ENCODE data around the gene PARVB.

PARVB gene

GRCh38 chr22:44031158-44031952, 7.3 kb downstream of the PARVB start:
- no peak for DNase-seq
- TF ChIP-seq, protein P1, sequence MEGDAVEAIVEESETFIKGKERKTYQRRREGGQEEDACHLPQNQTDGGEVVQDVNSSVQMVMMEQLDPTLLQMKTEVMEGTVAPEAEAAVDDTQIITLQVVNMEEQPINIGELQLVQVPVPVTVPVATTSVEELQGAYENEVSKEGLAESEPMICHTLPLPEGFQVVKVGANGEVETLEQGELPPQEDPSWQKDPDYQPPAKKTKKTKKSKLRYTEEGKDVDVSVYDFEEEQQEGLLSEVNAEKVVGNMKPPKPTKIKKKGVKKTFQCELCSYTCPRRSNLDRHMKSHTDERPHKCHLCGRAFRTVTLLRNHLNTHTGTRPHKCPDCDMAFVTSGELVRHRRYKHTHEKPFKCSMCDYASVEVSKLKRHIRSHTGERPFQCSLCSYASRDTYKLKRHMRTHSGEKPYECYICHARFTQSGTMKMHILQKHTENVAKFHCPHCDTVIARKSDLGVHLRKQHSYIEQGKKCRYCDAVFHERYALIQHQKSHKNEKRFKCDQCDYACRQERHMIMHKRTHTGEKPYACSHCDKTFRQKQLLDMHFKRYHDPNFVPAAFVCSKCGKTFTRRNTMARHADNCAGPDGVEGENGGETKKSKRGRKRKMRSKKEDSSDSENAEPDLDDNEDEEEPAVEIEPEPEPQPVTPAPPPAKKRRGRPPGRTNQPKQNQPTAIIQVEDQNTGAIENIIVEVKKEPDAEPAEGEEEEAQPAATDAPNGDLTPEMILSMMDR (IDR thresholded peaks at IDR 0.05; ENCODE audit: low read depth, low read length), result no peak
- Histone ChIP-seq H3K4me3 (ENCODE audit: low read depth, low read length) (no peak overlapping the region), H3K27me3 (no peaks in the 10 kb centered on the region), H3K4me1 (no peaks in the 10 kb centered on the region), H3K9me3 (no peaks in the 10 kb centered on the region), H3K36me3 (no peaks in the 10 kb centered on the region)

DNA sequence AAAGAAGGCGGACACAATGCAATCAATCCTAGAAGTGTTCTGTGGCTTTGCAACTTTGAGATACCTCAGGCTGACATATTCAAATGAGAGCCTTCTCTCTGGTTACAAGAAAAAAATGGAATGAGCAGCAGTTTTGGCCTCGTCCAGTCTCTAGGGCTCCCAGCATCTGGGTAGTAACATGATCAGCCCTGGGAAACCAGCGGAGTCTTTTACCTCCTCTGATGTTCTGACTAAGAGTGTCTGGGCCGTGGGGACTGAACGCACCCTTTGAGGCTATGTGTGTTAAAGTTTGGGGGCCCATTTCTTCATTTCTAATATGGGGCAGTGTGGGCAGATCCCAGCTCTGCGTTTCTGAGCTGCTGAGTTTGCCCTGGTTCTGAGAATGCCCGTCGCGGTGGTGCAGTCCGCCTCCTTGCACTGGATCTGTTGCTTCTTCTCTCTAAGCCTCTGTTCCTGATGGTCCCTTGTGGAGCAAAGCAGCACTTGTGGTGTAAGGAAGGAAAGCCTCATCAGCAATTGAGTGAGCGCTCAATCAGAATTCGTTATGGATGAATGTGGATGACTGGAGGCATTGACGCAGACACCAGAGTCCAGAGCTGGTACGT, 8.1 kb downstream of the PARVB start:
- TF ChIP-seq, protein P1 (IDR thresholded peaks at IDR 0.05; ENCODE audit: low read depth, low read length), result no peak
- Histone ChIP-seq H3K36me3 (no peaks in the 10 kb centered on the region), H3K4me1 (no peaks in the 10 kb centered on the region), H3K27me3 (no peaks in the 10 kb centered on the region), H3K4me3 (ENCODE audit: low read depth, low read length) (no peak overlapping the region), H3K9me3 (no peaks in the 10 kb centered on the region)
- DNase-seq, result no peak

- Histone ChIP-seq H3K36me3 (no peaks in the 10 kb centered on the region), H3K4me1 (no peaks in the 10 kb centered on the region), H3K4me3 (ENCODE audit: low read depth, low read length) (no peak overlapping the region), H3K9me3 (no peaks in the 10 kb centered on the region), H3K27me3 (no peaks in the 10 kb centered on the region)
- DNase-seq, result no peak
- TF ChIP-seq, protein P1 (IDR thresholded peaks at IDR 0.05; ENCODE audit: low read depth, low read length), result no peak
Measured at GRCh38 chr22:44033287-44033686, 9.2 kb downstream of the PARVB start.

DNA sequence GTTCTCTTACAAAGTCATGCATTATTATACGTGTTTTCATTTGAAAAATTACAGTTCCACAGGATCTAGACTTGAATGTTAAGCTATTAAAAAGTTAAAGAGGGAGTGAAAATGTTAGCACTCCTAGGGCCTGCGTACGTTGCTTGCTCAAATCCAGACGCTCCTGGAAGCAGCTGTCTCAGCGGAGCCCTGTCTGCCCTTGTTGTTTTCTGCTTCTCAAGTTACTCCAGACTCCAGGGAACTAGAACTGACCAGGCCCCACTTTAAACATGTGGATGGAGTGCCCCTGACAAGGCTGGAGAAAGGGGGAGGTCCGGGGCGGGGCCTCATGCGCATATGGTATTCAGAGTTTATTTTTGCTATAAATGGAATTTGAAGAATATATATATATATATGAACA, 9.6 kb downstream of the PARVB start:
- no peak for DNase-seq
- Histone ChIP-seq H3K36me3 (no peaks in the 10 kb centered on the region), H3K9me3 (no peaks in the 10 kb centered on the region), H3K27me3 (no peaks in the 10 kb centered on the region), H3K4me1 (no peaks in the 10 kb centered on the region), H3K4me3 (ENCODE audit: low read depth, low read length) (no peak overlapping the region)
- TF ChIP-seq, protein P1 (IDR thresholded peaks at IDR 0.05; ENCODE audit: low read depth, low read length), result no peak

DNA sequence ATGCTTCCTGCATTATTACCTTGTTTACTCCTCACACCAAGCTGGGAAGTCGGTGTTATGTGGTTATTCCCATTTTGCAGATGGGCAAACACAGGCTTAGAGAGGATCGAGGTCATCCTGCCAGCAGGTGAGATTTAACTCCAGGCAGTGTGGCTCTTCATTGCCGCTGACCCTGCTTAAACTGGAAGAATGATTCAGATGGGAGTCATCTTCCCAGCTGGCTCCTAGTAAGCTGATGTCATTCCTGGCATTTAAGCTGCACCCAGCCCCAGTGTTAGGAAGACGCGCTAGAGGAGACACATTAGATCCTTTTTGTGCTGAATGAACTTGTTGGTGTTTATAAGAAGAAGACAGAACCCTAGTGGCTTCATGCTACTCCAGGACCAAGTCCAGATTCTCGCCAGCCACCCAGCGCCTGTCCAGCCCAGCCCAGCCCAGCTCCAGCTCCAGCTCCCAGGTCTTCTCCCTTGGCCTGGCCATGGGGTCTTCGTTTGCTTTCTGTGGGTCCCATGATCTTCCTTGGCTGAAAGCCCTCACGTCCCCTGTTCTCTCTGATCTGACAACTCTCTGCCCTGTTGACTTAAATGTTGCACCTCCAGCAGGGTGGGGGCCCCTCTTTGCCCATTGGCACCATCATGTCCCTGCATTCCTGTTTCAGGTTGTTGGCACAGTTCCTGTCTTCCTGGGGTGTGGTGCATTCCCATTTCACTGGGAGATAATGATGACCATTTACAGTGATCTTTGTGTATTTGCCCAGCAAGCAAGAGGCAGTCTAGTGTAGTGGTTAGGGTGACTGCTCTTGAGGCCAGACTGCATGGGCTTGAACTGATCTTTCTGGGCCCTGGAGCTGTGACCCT, 13.6 kb downstream of the PARVB start:
- peaks cover 3% of the 10 kb centered on the region; the same call in 1 of the 2 replicates for H3K4me1 ChIP-seq
- no peaks in the 10 kb centered on the region for H3K36me3 ChIP-seq
- no peak for DNase-seq
- H3K27me3 ChIP-seq, result no peaks in the 10 kb centered on the region
- no peaks in the 10 kb centered on the region for H3K9me3 ChIP-seq
- TF ChIP-seq, protein P1 (IDR thresholded peaks at IDR 0.05; ENCODE audit: low read depth, low read length), result no peak
- H3K4me3 ChIP-seq (ENCODE audit: low read depth, low read length), result no peak overlapping the region
